A673 (cell line): ENCODE measurements around the gene RPL26. TPM values are rescaled to one million over a fixed set of nuclear protein-coding genes. Genes with fewer than 3 reads are reported as not detected.

ENCODE experiments used
- BruUV-seq: library from RNA; stranded (reverse); fragments of 400-500 nt; replicated peaks from 2 replicates; lab custom pipeline; 2021; lab: Mats Ljungman, UMichigan
- CTCF ChIA-PET: fragments of 300-600 bp; sonication (Branson Sonifier 250); formaldehyde crosslinking; loops from one replicate; lab custom pipeline; 2022; ENCODE audit warnings: antibody characterized with exemption; lab: Charles Lee
- POLR2A ChIA-PET: fragments of 300-600 bp; sonication (Branson Sonifier 250); formaldehyde crosslinking; loops from one replicate; lab custom pipeline; 2022; ENCODE audit warnings: antibody characterized with exemption; ENCODE audit not compliant: low non-redundant PET; lab: Charles Lee
- DNase-seq: peaks from one replicate; pipeline ENCODE4 v3.0.0-alpha.2; 2015; ENCODE audit warnings: low spot score
- H3K27ac ChIP-seq: fragments of 200-600 bp; sonication (generic); 2 replicates; pipeline ENCODE4 v1.5.1; 2016; ENCODE audit warnings: mixed run types, low read depth, mild to moderate bottlenecking, mixed read lengths, antibody characterized with exemption, low read length; ENCODE audit not compliant: poor library complexity, severe bottlenecking
- H3K27me3 ChIP-seq: fragments of 200-600 bp; sonication (generic); replicated peaks from 2 replicates; pipeline ENCODE4 v1.6.1; 2017; ENCODE audit warnings: mixed run types, low read depth, mild to moderate bottlenecking, mixed read lengths, antibody characterized with exemption, low read length; ENCODE audit not compliant: insufficient read depth, poor library complexity
- H3K36me3 ChIP-seq: fragments of 200-600 bp; sonication (generic); 2 replicates; pipeline ENCODE4 v1.6.1; 2016; ENCODE audit warnings: mixed run types, mild to moderate bottlenecking, mixed read lengths, antibody characterized with exemption, low read length; ENCODE audit not compliant: insufficient read depth, poor library complexity, severe bottlenecking
- H3K4me1 ChIP-seq: fragments of 200-600 bp; sonication (generic); 2 replicates; pipeline ENCODE4 v1.6.1; 2017; ENCODE audit warnings: mixed run types, mild to moderate bottlenecking, mixed read lengths, antibody characterized with exemption, low read length; ENCODE audit not compliant: insufficient read depth, poor library complexity, severe bottlenecking
- H3K4me3 ChIP-seq: fragments of 200-600 bp; sonication (generic); 2 replicates; pipeline ENCODE4 v1.5.1; 2016; ENCODE audit warnings: low read depth, mixed run types, mild to moderate bottlenecking, mixed read lengths, low read length; ENCODE audit not compliant: poor library complexity, severe bottlenecking
- H3K9me3 ChIP-seq: fragments of 200-600 bp; sonication (generic); 2 replicates; pipeline ENCODE4 v1.6.1; 2016; ENCODE audit warnings: mixed run types, low read depth, mild to moderate bottlenecking, mixed read lengths, antibody characterized with exemption, low read length; ENCODE audit not compliant: poor library complexity, severe bottlenecking
- EZH2 ChIP-seq: fragments of 200-600 bp; sonication (generic); IDR thresholded peaks from 2 replicates; pipeline ENCODE4 v1.6.1; 2017; ENCODE audit warnings: borderline replicate concordance, low read depth, mild to moderate bottlenecking, mixed read lengths, antibody characterized with exemption, low read length; ENCODE audit not compliant: poor library complexity, severe bottlenecking
- intact Hi-C: fragments of 100-400 bp; cut with micrococcal nuclease; formaldehyde crosslinking; loops from one replicate; pipeline ENCODE4 v1.10.0; 2022; ENCODE audit not compliant: unreplicated experiment
- total RNA-seq: library from RNA; stranded (reverse); gene quantifications from 2 replicates; pipeline ENCODE4 v1.2.3, GENCODE V29; 2021
- TF ChIP-seq, protein P1 (sequence below): fragments of 300-800, 200-600 bp; sonication (generic); conservative IDR thresholded peaks from 2 replicates; pipeline ENCODE4 v1.5.1; 2017; ENCODE audit warnings: low read depth, mild to moderate bottlenecking, antibody characterized with exemption, low read length, moderate library complexity, mixed read lengths

RPL26 gene
- total RNA-seq, 1 experiment from 2014 or later: 1,604 TPM

DNA sequence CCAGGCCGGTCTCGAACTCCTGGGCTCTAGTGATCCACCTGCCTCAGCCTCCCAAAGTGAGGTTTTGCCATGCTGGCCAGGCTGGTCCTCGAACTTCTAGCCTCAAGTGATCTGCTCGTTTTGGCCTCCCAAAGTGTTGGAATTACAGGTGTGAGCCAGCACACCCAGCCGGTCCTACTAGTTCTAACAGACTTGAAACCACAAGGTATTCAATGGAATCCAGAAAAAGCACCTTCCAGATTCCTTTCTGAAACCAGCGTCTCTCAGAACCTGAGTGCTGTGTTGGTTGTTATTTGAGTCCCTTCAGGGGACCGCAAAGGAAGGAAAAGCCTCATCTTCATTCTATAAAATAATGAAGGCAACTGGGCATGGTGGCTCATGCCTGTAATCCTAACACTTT, 10.6 kb downstream of the RPL26 start:
- Histone ChIP-seq H3K27ac (no peak overlapping the region), H3K36me3 (peaks cover 38% of the 10 kb centered on the region), H3K9me3 (no peaks in the 10 kb centered on the region), H3K27me3 (no peaks in the 10 kb centered on the region), H3K4me1 (peaks cover 19% of the 10 kb centered on the region), H3K4me3 (no peak overlapping the region)
- TF ChIP-seq, protein P1, sequence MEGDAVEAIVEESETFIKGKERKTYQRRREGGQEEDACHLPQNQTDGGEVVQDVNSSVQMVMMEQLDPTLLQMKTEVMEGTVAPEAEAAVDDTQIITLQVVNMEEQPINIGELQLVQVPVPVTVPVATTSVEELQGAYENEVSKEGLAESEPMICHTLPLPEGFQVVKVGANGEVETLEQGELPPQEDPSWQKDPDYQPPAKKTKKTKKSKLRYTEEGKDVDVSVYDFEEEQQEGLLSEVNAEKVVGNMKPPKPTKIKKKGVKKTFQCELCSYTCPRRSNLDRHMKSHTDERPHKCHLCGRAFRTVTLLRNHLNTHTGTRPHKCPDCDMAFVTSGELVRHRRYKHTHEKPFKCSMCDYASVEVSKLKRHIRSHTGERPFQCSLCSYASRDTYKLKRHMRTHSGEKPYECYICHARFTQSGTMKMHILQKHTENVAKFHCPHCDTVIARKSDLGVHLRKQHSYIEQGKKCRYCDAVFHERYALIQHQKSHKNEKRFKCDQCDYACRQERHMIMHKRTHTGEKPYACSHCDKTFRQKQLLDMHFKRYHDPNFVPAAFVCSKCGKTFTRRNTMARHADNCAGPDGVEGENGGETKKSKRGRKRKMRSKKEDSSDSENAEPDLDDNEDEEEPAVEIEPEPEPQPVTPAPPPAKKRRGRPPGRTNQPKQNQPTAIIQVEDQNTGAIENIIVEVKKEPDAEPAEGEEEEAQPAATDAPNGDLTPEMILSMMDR: no peak
- no peak for TF ChIP-seq EZH2
- ChIA-PET POLR2A (no interaction called here), CTCF (no interaction called here)
- no TSS peak for BruUV-seq
- intact Hi-C loops: no loop called here
- no peak for DNase-seq

DNA sequence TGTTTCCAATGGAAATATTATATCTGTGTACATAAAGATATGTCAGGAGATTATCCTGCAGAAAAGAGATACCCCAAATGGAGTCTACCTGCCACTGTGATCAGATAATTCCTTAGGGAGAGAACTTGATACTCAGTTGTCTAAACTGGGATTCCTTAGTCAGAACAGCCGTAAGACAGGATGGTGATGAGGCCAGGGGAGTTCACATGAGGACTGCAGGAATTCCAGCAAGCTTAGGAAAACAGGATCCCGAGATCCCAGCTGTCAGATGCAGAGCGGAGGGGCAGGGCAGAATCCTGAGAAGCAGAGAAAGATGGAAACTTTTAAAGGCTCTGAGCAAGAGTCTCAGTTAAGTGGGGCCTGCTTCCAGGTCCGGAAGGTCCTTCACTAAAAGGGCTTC, 11.2 kb downstream of the RPL26 start:
- POLR2A ChIA-PET: no interaction called here
- no TSS peak for BruUV-seq
- intact Hi-C loops: no loop called here
- Histone ChIP-seq H3K4me3 (no peak overlapping the region), H3K27me3 (no peaks in the 10 kb centered on the region), H3K27ac (no peak overlapping the region), H3K36me3 (peaks cover 32% of the 10 kb centered on the region), H3K4me1 (peaks cover 14% of the 10 kb centered on the region), H3K9me3 (no peaks in the 10 kb centered on the region)
- DNase-seq: no peak
- CTCF ChIA-PET: no interaction called here
- no peak for TF ChIP-seq EZH2
- TF ChIP-seq, protein P1: no peak

DNA sequence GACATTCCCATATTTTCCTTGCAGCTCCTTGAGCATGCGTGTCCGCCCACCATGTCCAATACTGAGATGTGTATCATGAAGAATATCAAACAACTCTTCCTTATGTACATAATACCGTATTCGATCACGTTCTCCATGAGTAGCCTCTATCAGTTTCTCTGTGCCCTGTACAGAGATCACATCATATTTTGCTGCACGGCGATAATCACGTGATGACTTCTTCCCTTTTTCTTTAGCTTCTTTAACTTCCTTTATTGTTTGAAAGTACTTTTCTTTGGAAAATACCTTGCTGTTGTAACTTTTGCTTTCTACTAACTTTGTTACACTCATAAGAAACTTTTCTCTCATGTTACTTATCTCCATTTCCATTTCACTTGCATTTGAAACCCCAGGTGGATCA, 13.0 kb downstream of the RPL26 start:
- ChIA-PET POLR2A (no interaction called here), CTCF (no interaction called here)
- Histone ChIP-seq H3K27ac (no peak overlapping the region), H3K9me3 (no peaks in the 10 kb centered on the region), H3K36me3 (peaks cover 30% of the 10 kb centered on the region), H3K4me3 (no peak overlapping the region), H3K27me3 (no peaks in the 10 kb centered on the region), H3K4me1 (no peaks in the 10 kb centered on the region)
- no peak for TF ChIP-seq EZH2
- TF ChIP-seq, protein P1: no peak
- DNase-seq: no peak
- intact Hi-C loops: no loop called here
- no TSS peak for BruUV-seq
